HG03469 (cell line): ENCODE results near the gene PRR29.

ENCODE experiments used
- ATAC-seq: cut with Tn5 transposase; IDR thresholded peaks from one replicate; pipeline ENCODE4 v1.9.1; 2021; ENCODE audit warnings: mild to moderate bottlenecking, moderate library complexity, moderate number of reproducible peaks; ENCODE audit not compliant: unreplicated experiment

Gene PRR29

DNA sequence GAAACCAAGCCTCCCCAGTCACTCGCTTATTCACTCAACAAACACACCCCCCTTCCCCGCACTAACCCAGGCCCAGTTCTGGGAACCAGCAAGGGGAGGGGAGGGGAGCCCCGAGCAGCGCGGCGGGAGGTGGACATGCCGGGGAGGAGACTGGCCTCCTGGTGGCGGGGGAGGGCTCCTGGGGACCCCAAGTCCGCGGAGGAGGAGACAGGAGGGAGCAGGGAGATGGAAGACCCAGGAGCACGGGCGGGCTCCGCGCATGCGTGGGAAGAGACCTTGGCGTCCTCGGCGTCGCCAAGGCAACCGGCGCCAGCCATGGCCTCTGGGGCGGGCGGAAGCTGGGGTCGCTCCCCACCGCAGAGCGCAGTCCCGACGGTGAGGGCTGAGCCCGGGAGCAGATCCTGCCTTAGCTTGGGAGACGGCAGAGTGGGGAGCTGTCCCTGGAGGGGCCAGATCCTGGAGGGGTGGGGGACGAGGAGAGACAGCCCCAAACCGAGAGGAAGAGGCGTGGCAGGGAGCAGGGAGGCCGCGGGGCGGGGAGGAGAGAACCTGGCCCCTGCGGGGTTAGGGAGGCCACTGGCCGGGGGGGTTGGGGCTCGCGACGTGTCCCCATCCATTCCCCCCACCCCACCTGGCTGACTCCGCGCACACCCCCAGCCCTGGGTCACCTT lies at the start of gene PRR29:
TSS of gene PRR29 (plus strand) at position 302 of the 671 bp plus-strand sequence. CDS start at position 316, 14 bp downstream.
- ATAC-seq = no peak

DNA sequence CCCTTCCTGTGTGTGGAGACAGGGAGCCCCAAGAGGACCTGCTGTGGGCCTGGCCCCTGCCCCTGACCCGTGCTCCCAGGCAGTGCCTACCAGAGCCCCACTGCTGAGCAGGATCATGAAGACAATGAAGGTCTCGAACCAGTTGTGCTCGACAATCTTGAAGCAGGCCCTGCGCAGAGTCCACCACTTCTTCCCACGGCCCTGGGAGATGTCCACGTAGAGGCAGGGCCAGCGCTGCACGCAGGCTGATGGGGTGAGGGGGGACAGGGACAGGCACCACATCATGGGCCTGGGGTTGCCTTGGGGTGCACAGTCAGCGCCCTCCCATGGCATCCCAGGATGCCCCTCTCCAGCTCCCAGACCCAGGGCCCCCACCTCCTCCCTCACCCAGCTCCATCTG lies 49.6 kb upstream of the PRR29 start:
- no peak for ATAC-seq

GRCh38 chr17:63949576-63950250 lies 48.4 kb upstream of the PRR29 start:
- no peak for ATAC-seq

DNA sequence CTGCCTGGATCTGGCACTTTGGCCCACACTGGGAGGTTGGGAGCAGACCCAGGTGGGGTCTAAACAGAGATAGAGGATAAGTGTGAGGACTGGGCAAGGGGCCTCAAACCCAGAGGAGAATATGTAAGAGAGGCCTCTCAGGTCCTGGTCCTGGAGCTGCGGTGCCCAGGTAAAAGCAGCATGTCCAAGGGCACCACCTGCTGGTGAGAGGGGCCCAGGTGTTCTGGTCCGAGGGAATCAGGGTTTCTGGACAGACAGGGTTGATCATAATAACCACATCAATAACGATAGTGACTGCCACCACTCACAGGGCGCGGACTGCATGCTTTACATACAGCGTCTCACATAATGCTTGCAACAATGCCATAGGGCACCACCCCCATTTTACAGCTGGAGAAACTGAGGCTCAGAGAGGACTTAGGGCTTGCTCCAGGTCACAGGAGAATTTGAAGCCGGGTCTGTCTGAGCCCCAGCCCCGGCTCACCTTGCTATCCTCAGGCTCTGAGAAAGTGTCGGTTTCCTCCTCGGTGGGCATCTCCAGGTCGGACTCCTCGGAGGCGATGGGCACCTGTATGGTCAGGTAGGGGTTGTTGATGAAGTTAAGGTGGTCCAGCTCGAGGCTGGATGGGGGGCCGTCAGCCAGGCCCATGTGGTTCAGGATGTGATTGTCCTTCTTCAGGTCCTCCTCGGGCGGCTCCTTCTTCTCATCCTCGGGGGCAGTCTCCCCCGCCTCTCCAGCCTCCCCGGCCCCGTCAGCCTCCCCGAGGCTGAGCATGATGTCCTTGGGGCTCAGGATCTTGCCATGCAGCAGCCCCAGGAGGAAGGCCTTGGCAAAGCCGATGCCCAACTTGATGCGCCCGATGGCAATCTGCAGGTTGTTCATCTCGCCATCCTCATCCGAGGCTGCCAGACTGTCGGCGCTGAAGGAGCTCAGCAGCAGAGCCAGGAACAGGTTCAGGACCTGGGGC lies 46.9 kb upstream of the PRR29 start:
- ATAC-seq = no peak

GRCh38 chr17:63954402-63955063 lies 43.6 kb upstream of the PRR29 start:
- no peak for ATAC-seq

GRCh38 chr17:63955232-63955631 lies 42.9 kb upstream of the PRR29 start:
- ATAC-seq = no peak

GRCh38 chr17:63955791-63956190 lies 42.4 kb upstream of the PRR29 start:
- ATAC-seq = no peak

- no peak for ATAC-seq
Observed at GRCh38 chr17:63956296-63956920, 41.7 kb upstream of the PRR29 start.

DNA sequence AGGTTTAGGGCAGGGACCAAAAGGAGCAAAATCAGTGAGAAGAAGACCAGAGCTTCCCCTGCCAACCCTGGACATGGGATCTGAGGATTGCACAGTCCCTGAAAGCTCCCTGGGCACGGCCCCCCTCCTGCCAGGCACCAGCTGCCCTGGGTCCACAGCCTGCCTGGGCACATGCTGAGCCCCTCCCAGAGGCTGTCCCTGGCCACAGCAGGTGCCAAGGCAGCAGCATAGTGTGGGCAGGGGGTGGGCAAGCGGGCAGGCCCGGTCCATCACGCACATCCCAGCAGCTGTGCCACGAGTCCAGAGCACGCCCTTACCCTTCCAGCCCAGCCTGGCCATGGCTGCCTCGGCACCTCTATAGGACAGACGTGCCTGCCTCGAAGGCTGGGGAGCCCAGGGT lies 38.1 kb upstream of the PRR29 start:
- no peak for ATAC-seq

DNA sequence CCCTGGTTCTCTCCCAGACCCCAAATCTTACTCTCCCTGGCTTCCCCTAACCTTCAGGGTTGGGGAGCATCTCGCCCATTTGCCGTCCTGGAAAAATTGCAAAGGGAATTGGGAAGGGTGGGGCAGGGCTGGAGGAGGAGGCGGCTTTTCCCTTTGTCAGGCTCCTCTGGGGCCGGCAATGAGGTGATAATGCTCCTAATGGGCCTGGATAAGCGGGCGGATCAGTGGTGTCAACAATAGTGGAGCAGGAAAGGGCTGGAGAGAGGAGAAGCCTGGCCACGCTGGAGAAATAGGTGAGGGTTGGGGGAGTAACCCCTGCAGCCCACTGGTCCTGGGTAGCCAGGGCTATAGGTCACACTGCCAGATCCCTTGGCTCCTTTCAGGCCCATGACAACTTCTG lies 37.7 kb upstream of the PRR29 start:
- no peak for ATAC-seq

DNA sequence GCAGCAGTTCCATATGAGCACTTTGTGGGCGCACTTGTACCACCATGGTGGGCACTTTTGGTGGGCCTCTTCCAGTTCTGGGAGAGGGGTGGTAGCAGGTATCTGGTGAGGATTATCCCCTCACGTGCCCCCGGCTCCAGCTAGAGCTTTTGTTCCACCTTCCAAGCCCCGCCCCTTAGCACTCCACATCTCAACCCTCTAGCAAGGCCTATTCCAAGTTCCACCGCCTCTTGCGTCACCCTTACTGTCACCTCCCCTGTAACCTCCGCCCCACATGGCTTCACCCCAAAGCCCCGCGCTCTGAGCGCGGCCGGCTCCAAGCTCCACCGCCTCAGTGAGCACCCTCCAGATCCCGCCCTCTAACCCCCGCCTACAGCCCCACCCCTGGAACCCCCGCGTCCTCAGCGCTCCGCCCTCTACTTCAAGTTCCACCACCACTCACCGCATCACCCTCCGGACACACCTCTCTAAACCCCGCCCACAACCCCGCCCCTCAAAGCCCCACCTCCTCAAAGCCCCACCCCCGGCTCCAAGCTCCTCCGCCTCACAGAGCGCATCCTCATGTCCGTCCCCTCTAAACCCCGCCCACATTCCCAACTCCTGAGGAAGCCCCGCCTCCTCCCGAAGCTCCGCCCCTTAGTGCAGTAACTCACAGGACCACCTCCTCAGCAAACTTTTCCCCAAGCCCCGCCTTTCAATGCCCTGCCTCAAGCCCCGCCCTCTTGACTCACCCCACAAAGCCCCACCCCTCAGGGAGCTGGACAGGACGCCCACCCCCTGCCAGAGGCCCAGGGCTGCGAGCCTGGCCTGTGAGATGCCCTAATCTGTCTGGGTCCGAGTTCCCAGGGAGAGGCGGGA lies 36.6 kb upstream of the PRR29 start:
- ATAC-seq = no peak

DNA sequence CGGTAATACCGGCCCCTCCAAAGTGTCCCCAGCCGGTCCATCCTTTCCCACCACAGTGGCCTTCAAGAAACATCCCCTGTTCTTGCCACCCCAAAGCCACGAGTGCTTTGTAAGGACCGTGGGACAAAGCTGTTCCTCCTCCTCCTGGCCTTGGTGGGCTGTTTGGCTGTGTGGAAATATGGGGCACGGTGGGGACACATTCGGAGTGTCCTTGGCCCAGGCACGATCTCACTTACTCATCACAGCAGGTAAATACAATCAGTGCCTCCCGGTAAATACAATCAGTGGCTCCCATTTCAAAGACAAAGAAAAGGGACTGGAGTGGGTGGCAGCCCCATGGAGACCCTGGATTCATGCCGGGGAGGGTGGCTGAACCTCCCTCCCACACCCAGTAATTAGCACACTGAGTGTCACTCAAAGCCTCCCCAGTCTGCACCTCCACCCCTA lies 35.8 kb upstream of the PRR29 start:
- no peak for ATAC-seq

DNA sequence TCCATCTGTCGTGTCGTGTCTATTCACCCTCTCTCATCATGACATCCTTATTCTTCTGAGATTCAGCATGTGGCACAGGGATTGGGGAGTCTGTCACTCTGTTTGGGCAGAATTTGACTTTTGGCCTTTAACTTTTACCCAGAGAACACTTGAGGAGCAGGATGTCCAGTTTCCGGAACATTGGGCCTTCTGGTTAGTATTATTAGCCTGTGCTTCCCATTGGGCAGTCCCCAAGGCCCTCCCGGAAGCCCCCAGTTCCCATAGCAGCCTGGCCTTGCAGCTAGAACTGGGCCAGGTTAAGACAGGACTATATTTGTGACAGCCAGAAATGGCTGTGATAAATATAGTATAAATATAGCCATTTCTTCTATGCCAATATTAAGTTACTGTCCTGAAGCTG lies 35.0 kb upstream of the PRR29 start:
- ATAC-seq = no peak

DNA sequence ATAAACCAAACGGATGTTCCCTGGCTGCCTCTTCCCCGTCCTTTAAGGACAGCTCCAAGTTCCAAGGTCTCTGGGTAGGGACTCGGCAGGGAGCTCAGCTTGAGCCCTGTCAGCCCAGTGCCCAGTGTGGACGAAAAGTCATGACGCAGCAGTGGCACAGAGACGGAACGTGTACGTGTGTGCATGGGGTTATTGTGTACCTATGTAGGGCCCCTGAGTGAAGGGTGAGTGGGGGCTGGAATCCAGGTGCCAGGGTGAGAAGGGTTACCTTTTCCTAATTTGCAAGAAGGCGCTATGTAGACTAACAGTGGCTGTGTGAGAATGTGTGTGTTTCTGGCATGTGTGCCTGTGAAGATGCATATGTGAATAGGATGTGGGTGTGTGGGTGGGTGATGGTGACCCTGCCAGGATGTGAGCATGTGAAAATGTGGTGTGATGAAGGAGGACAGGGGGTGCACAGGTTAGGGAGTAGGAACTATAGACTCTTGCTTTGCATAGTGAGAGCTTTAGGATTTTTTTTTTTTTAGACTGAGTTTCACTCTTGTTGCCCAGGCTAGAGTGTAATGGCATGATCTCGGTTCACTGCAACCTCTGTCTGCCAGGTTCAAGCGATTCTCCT lies 31.4 kb upstream of the PRR29 start:
- ATAC-seq = no peak

GRCh38 chr17:63967953-63968352 lies 30.2 kb upstream of the PRR29 start:
- no peak for ATAC-seq

DNA sequence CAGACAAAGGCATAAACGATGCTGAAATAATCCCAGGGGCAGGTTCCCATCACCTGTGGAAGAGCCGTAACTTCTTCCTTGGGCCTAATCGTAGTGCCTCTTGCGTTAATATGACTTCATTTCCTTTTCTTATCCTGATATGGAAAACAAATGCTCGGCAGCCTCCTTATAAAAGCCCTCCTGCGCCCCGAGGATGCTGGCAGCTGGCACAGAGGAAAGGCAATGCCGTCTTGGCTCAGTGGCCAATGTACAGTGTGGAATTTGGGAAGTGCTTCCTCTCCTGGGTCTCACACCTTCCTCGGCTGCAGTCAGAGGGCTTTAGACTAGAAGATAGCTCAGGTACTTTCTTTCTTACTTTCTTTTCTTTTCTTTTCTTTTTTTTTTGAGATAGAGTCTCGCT lies 28.9 kb upstream of the PRR29 start:
- no peak for ATAC-seq

DNA sequence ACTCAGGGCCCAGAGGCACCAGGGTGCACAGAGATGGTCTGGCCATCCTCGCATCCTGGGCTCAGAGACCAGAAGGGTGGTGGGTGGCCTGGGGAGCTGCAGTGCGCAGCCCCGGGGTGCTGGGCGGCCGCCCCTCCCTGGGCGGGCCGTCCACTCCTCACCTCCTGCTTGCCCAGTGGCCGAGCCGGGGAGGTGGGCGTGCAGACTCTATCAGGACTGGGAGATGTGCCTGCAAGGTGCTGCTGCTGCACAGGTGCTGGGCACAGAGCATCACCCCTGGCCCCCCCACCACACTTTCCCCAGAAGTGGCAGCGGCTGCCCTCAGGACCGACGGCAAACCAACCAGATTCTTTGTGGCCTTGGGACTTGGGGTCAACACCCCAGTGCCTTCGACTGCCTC lies 25.4 kb upstream of the PRR29 start, which contains the start of gene SCN4A:
TSS of gene SCN4A (minus strand) at position 123 of the 400 bp plus-strand sequence. CDS start at position 46, 77 bp downstream.
- no peak for ATAC-seq

GRCh38 chr17:63973247-63973646 lies 24.9 kb upstream of the PRR29 start:
- ATAC-seq = no peak
